DOHH2 (cell line): Measurements from ENCODE around the gene U2AF1.
"Not testable (repeated sequence)": the region's sequence is repeated elsewhere in the genome, so short reads cannot be mapped to it uniquely, and the experiment has no call there.

ENCODE experiments used
- CTCF ChIP-seq: fragments of 200-600 bp; sonication (generic); IDR thresholded peaks from one replicate; pipeline ENCODE4 v1.5.1; 2014; ENCODE audit warnings: antibody characterized with exemption, mild to moderate bottlenecking, low read depth, low read length; ENCODE audit not compliant: poor library complexity, severe bottlenecking
- EZH2phosphoT487 ChIP-seq: fragments of 200-600 bp; sonication (generic); IDR thresholded peaks from 2 replicates; pipeline ENCODE4 v1.6.1; 2017; ENCODE audit warnings: borderline replicate concordance, mild to moderate bottlenecking, antibody characterized with exemption, low read length, moderate library complexity, mixed read lengths

- not testable (repeated sequence) for TF ChIP-seq EZH2phosphoT487, CTCF
These were observed 41.4 kb downstream of the U2AF1 start for GRCh38 chr21:43065991-43066390.
